GM18870 (cell line): ENCODE measurements around the gene TFF1.

ENCODE experiments used
- ATAC-seq: cut with Tn5 transposase; IDR thresholded peaks from one replicate; pipeline ENCODE4 v1.9.1; 2021; ENCODE audit warnings: moderate library complexity; ENCODE audit not compliant: unreplicated experiment

TFF1 gene

DNA sequence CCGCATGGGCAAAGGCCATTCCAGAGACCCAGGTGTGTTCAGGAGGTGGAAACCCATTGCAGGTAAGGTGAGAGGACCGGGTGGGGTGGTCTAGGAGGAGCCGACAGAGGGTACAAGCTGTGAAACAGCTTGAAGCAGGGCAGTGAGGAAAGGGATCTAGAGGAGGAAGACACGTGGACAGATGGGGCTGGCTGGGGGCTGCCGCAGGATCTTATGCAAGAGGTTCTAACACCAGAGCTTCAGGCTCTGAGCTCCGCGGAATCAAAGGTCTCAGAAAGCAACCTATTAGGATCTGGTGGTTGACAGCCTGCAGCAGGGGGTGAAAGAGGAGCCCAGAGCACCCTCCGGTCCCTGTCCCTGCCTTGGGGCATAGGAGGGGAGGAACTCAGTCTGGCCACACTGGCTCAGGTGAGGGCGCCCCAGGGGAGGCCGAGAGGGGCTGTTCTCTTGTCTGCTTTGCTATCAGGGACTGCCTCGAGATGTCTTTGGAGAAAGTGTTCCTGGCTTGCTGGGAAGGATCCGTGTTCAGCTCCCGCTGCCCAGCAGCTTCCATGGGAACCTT is 1.9 kb downstream of the TFF1 start:
- ATAC-seq = no peak

DNA sequence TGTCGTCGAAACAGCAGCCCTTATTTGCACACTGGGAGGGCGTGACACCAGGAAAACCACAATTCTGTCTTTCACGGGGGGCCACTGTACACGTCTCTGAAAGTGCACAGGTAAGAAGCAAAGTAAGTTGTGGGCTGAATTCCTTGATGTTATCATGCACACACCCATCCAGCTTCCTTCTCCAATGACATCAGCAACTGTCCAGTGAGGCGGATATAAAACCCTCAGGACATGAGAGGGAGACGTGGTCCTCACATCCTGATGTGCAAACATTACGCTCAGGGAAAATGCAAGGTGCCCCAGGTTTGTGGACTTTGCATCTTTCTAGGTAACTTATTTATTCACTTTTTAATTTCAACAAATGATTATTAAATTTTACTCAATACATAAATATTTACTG is 3.0 kb downstream of the TFF1 start:
- no peak for ATAC-seq

DNA sequence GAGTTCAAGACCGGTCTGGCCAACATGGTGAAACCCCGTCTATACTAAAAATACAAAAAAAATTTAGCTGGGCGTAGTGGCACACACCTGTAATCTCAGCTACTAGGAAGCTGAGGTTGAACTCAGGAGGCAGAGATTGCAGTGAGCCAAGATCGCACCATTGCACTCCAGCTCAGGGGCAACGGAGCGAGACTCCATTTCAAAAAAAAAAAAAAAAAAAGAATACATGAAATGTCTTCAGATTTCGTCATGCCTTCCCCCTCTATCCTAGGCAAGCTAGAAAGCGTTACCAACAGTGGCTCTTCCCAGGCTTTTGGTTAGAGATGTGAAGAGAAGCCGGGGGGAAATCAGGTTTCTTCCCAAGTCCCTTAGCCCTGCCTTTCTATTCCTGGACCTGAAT is 3.6 kb downstream of the TFF1 start:
- no peak for ATAC-seq

DNA sequence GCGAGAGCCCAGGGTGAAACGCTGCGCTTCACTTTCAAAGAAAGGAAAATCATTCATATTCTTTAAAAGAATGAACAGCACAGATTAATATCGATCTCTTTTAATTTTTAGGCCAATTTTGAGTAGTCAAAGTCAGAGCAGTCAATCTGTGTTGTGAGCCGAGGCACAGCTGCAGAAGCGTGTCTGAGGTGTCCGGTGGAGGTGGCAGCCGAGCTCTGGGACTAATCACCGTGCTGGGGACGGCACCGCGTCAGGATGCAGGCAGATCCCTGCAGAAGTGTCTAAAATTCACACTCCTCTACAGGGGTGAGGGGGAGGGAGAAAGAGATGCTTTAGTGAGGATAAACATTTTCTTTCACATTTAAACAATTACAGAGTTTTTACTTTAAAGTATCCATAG is 4.1 kb downstream of the TFF1 start:
- no peak for ATAC-seq

DNA sequence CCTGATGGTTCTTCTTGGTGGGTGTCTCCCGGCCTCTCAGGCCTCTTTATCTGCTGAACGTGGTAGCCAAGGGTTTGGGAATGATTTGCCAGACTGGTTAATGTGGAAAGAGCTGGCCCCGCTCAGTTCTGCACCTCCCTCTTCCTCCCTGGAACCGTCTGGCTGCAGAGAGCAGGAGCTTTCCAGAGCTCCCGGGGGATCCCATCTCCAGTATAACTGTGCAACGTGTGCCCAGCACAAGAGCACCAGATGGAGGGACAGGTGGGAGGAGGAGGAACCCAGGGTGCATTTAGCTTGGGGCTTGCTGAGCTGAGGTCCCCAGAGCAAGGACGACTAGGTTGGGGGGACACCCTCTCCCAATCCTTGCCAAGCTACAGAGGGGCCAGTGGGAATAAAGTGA is 5.0 kb downstream of the TFF1 start:
- ATAC-seq = no peak

DNA sequence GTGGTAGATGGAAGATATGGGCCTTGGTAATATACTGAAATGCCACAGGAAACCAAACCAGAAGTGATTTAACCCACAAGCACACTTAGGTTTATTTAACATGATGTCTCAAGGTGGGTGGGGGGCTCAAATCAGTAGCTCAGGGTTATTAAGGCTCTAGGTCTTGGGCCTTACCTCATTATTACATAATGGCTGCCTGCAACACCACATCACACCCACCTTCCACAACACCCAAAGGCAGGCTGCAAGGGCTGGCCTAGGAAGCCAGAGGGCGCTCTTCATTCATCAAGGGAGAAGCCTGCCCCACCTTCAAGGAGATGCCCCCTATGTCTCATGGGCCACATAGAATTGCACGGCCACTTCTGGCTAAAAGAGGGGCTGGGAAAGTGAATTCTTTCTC is 6.0 kb downstream of the TFF1 start:
- no peak for ATAC-seq

DNA sequence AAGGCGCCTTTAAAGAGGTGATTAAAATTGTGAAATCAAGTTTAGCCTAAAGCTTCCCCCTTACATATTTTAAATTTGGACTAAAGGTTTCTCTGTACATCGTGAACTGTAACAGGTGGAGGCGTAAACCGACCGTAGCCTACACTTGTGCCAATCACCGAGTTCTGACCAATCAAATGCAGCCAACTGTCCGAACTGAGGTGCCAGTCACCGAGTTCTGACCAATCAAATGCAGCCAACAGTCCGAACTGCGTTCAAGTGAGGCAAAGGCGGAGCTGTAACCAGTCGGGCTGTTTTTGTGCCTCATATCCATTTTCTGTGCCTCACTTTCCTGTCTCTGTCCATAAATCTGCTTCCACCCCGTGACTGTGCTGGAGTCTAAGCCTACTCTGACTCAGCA is 7.4 kb downstream of the TFF1 start:
- ATAC-seq = no peak

DNA sequence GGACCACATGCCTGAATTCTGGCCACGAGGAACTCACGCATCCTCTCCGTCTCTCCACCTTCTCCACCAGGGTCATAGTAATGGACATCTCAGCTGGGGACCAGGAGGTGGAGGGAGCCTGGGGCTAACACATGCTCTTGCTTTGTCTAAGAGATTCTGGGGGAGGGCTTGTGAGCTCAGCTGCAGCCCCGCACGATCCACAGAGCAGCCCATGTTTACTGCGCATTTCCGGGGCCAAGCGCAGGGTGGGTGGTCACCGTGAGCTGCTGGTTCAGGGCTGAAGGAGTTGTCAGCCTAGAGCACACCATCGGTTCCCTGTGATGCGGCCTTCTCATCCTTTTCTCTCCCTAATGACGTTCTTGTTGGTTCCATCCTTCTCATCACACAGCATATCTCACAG is 8.1 kb downstream of the TFF1 start:
- ATAC-seq = no peak

DNA sequence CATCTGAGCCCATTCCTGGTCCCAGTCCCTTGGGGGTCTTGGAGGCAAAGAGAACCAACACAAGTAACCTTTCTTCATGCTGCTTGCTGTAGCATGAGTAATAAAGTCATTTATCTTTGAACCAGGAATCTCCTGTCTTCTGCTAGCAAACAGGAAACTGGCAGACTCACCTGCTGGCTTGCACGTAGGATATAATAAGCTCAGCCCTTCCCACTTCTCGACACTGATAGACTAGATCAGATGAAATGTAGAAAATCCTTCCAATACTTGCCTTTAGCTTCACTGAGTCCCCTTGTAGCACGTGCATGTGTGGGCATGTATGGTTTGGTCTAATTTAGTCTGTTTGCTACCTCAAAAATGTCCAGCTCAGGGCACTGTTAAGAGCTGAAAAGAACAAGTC is 9.0 kb downstream of the TFF1 start:
- no peak for ATAC-seq

DNA sequence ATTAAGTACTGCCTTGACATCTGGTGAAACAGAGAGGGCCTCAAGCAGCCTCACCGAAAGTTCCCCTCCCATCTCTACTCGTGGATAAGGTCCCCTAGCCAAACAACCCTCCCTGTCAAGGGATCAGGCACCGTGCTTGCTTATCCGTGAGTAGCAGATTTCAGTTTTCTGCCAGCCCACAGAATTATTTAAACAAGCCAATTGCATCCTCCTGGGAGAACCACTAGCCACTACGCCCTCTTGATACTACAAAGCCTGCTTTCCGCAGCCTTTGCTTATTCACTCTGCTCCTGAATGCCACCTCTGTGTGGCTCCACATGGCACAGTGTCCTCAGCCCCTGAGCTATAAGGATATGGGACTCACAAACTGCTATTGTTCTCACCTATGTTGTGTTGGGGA is 9.7 kb downstream of the TFF1 start:
- no peak for ATAC-seq

DNA sequence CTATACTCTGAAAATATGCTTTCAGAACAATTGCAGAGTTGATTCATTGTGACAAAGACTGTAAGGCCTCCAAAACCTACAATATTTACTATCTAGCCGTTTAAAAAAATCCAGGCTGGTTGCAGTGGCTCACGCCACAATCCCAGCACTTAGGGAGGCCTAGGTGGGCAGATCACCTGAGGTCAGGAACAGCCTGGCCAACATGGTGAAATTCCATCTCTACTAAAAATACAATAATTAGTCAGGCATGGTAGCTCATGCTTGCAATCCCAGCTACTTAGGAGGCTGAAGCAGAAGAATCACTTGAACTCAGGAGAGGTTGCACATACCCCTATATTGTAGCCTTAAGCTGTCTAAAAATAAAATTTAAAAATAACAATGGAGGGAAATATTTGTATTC is 10.3 kb downstream of the TFF1 start:
- ATAC-seq = no peak

DNA sequence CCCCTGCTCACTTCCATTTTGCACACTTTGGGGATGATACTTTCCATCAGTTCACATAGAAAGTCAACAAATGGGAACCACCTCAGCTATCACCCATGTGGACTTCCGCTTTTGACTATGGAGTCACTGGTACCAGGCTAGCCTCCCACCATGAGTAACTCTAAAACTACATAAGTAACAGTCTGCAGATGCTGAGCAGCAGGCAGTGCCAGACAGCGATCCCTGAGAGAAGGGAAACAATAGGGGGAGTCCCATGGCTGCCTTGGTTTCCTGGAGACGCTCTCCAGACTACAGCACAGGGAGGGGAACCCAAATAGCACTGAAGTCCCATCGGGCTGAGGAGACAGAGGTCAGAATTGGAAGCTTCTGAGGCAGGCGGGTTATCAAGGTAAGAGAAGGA is 12.7 kb downstream of the TFF1 start:
- ATAC-seq = no peak

DNA sequence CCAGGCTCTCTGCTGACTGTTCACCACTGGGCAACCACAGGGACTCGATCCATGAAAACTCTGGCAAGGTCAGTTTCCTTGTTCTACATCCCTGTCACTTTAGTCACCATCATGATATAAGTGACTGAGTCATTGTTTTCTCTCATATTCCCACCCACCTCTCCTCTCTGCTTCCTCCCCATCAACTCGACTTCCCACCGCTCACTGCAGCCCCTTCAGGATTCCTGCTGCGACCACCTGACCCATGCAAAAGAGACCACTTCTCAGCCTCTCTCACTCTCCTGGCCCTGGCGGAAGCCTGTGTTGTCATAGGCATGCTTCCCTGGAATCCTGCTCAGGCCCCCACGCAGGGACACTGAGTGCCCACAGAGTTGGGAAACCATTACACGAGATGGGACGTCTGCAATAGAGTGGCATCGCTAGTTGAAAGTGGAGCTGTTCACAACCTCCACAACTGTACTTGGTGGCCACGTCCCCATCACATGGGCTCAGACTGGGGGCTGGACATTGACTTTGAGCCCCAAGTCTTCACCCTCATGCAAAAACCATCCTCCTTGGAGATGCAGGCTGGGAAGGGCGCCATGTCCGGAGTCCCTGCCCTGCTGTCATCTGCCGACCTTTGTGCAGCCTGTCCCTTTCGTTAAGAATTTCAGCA is 13.8 kb downstream of the TFF1 start:
- ATAC-seq = no peak

DNA sequence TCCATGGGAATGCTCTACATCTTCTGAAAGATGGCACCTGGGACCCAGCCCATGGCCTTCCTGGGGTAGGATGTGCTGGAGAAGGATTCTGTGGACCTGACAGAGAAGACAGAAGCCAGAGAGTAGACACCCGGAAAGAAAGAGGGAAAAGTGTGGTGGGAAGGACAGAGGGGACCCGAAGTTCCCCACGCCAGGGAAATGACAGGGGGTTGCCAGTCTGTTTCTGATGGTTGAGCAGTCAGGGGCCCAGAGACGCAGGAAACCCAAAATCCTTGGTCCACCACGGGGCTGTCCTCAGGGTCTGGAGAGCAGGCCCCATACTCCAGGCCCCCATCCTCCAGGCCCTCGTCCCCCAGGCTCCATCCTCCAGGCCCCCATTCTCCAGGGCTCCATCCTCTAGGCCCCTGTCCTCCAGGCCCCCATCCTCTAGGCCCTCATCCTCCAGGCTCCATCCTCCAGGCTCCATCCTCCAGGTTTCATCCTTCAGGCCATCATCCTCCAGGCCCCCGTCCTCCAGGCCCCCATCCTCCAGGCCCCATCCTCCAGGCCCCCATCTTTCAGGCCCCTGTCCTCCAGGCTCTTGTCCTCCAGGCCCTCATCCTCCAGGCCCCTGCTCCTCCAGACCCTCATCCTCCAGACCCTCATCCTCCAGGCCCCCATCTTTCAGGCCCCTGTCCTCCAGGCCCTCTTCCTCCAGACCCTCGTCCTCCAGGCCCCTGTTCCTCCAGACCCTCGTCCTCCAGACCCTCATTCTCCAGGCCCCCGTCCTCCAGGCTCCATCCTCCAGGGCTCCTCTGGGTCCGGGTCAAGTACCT is 14.5 kb downstream of the TFF1 start:
- no peak for ATAC-seq

DNA sequence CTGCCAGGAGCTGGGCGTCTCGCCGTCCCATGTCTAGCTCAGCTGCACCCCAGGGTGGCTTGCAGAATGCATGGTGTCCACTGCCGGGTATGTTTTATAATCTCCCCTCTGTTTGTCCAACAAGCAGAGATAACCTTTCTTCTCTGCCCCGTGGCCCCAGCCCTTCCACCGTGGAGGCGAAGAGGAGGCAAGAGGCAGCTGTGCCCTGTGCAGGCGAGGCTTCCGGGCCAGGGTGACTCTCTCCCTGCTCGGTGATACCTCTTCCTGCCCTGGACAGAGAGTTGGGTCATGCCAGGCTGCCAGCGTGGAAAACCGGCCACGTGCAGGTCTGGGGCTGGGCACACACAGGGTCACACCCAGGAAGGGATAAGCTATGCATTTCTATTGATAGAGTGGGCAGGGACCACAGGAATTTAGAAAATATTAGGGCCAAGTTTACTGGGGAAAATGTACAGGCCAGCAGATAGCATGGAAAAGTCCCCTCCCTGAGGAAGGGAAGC is 15.4 kb downstream of the TFF1 start, which contains the start of gene TFF2:
TFF2 (minus strand) TSS at position 68 of the 500 bp plus-strand sequence; CDS start at position 31, 37 bp downstream.
- ATAC-seq = no peak

DNA sequence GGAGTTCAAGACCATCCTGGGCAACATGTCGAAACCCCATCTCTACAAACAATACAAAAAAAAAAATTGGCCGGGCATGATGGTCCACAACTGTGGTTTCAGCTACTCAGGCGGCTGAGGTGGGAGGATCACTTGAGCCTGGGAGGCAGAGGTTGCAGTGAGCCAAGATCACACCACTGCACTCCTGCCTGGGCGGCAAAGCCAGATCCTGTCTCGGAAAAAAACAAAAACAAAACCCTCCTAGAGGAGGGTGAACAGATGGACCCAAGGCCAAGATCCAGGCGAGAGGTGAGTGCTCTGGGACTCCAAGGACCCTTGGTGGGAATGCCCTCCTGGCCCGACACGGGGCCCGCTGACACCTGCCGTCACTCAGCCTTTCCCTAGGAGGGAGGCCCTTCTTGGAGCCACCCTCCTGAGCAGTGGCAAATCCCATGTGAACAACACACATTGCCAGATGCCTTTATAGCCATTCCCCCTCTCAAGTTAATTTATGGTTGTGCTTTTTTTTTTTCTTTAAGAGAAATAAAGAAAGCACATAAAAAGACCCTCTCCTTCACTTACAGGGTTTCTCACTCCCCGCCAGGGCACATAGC is 15.9 kb downstream of the TFF1 start:
- ATAC-seq = no peak

DNA sequence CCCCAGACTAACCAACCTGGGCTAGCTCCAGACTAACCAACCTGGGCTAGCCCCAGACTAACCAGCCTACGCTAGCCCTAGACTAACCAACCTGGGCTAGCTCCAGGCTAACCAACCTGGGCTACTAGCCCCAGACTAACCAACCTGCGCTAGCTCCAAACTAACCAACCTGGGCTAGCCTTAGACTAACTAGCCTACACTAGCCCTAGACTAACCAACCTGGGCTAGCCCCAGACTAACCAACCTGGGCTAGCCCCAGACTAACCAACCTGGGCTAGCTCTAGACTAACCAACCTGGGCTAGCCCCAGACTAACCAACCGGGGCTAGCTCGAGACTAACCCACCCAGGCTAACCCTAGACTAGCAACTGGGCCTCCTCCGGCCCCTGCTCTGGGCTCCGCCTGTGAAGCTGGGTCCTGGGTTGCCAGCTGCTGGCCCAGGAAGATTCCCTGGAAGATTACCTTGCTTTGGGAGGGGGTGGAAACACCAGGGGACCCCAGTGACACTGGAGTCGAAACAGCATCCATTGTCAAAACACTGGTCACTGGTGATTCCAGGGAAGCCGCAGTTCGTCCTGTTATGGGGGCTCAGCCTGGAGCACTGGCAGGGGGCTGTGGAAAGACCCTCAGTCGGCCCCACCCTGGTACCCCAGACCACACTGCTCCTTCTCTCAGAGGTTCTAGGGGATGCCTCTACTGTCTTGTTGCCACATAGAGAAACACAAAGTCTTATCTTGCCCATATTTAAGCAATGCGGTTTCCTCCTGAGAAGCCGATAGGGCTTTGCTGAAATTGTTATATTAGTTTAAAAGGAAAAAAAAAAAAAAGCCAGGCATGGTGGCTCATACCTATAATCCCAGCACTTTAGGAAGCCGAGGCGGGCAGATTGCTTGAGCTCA is 16.7 kb downstream of the TFF1 start:
- no peak for ATAC-seq

DNA sequence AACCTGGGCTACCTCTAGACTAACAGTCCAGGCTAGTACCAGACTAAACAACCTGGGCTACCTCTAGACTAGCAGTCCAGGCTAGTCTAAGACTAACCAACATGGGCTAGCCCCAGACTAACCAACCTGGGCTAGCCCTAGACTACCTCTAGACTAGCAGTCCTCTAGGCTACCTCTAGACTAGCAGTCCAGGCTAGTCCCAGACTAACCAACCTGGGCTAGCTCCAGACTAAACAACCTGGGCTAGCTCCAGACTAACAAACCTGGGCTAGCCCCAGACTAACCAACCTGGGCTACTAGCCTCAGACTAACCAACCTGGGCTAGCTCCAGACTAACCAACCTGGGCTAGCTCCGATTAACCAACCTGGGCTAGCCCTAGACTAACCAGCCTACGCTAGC is 17.6 kb downstream of the TFF1 start:
- no peak for ATAC-seq

DNA sequence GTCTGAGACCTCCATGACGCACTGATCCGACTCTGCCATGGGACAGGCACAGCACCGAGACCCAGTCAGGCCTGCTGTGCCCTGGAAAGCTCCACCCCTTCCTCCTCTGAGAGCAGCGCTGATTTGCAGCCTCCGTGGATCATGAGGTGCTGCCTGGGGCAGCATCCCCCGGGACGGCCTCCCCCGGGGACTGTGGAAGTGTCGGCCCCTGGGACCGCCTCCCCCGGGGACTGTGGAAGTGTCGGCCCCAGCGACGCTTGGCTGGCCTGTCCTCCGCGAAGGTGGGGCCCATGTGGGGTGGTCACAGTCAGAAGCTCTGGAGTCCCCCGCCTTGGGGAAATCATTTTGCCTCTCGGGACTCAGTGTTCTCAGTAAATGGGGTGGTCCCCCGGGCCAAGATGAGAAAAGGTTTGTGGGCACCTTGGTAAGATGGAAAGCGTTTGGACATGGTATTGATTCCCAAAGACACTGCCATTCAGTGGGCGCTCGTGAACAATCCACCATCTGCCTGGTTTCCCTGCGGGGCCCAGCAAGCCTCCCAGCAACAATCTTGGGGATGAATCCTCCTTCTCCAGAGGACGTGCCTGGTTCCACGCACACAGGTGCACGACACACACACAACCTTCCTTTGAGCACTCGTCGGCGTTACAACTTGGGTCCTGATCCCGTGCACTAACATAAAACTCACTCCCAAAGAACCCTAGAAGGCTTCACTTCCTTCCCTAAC is 18.6 kb downstream of the TFF1 start:
- ATAC-seq = no peak
